Measurements from ENCODE around the gene ARL9. TPM values are rescaled to one million over a fixed set of nuclear protein-coding genes. Genes with fewer than 3 reads are reported as not detected.

The ARL9 gene, protein sequence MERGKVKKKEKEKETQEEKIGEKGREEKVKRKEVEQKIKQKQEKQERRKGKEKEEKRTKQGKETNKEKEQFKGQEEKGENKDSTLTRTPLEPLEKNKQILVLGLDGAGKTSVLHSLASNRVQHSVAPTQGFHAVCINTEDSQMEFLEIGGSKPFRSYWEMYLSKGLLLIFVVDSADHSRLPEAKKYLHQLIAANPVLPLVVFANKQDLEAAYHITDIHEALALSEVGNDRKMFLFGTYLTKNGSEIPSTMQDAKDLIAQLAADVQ
- 0.08 and 0.12 TPM in 2 replicates for total RNA-seq (ENCODE audit: low replicate concordance)

DNA sequence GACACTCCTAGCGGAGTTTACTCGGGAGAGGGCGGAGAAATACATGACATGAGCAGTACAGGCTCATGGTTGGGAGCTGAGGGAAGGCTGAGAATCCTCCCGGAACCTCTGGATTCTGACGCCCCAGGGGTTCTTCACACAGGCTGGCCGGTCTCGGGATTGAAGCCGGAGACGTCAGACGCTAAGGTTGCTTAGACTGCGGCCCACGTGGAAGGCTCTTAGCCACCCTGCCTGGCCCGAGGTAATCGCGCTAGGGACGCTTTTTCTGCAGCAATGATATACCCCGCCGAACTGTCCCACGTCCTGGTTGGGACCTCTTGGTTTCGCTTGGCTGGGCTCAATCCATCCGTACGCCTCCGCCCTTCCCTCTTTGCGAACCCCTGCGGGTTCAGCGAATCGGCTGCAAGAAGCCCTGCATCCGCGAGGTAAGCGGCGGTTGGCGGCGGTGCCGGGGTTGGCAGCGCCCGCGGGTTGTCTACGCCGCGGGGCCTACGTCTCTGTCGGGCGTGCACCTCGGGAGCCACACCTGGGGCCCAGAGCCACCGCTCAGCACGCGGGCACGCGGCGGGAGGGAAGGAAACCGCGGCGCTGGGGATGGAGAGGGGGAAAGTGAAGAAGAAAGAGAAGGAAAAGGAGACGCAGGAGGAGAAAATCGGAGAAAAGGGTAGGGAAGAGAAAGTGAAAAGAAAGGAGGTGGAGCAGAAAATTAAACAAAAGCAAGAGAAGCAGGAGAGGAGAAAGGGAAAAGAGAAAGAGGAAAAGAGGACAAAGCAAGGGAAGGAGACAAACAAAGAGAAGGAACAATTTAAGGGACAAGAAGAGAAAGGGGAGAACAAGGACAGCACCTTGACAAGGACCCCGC is at the start of gene ARL9:
Gene ARL9 (plus strand): TSS at position 523 of the 862 bp plus-strand sequence. CDS start 72 bp downstream, at position 595.

DNA sequence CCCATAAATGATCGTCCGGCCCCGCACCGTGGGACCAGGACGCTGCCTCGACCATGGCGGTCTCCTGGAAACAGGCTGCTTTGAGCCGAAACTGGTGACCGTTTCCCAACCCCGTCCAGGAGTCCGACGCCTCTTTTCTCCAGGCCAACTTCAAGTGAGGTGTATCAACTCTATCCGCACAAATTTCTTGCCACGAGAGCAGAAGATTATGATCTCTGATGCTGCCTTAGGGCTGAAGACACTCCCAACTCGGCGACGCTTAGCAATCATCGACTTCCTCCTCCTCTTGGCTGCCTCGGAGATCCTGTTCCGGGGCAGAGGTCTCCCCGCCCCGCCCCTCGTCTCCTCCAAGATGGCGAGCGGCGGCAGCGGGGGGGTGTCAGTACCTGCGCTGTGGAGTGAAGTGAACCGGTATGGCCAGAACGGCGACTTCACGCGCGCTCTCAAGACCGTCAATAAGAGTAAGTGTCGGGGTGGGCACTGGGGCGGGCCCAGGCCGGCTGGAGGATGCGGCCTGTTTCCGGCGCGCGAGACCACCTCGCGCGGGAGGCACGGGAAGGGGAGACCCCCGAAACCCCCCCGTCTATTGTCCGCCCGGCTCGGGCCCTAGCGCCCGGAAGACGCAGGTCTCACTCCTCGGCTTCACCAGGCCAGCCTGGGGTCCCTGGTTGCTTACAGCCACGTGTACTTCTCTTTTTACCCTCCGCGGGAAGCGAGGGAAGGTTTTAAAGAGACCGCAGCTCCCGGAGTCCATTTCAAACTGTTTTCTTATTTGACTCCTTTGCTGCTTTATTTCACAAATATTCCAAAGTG is 38.1 kb upstream of the ARL9 start, which contains the start of gene SRP72:
Gene SRP72 (plus strand): TSS at position 334 of the 813 bp plus-strand sequence. CDS start 19 bp downstream, at position 353.

Other genes with a start within 250 kb of the ARL9 start
- 8.6 and 13.5 TPM in 2 replicates for gene AASDH, start 118.3 kb upstream of the ARL9 start, total RNA-seq (ENCODE audit: low replicate concordance)
- 9.9 and 13.1 TPM in 2 replicates for gene PPAT, start 70.2 kb upstream of the ARL9 start, total RNA-seq (ENCODE audit: low replicate concordance)
- 7.8 and 22.1 TPM in 2 replicates for gene PAICS, start 69.5 kb upstream of the ARL9 start, total RNA-seq (ENCODE audit: low replicate concordance)
- 77.6 and 95.9 TPM in 2 replicates for gene SRP72, start 38.2 kb upstream of the ARL9 start, total RNA-seq (ENCODE audit: low replicate concordance)
- 0.23 TPM in 1 of 2 replicates, not detected in the other for gene HOPX, start 175.5 kb downstream of the ARL9 start, total RNA-seq (ENCODE audit: low replicate concordance)

Measured in smooth muscle cell of the coronary artery (primary cell).